CD1c-positive myeloid dendritic cell (primary cell): ENCODE results near the gene NUB1.

Experiments
- DNase-seq: peaks from one replicate; pipeline ENCODE4 v3.0.0-alpha.2; 2016; ENCODE audit errors: extremely low spot score

Gene NUB1

GRCh38 chr7:151423936-151424335 lies 82.3 kb downstream of the NUB1 start:
- DNase-seq: no peak

GRCh38 chr7:151424799-151425198 lies 83.2 kb downstream of the NUB1 start:
- DNase-seq: no peak

DNA sequence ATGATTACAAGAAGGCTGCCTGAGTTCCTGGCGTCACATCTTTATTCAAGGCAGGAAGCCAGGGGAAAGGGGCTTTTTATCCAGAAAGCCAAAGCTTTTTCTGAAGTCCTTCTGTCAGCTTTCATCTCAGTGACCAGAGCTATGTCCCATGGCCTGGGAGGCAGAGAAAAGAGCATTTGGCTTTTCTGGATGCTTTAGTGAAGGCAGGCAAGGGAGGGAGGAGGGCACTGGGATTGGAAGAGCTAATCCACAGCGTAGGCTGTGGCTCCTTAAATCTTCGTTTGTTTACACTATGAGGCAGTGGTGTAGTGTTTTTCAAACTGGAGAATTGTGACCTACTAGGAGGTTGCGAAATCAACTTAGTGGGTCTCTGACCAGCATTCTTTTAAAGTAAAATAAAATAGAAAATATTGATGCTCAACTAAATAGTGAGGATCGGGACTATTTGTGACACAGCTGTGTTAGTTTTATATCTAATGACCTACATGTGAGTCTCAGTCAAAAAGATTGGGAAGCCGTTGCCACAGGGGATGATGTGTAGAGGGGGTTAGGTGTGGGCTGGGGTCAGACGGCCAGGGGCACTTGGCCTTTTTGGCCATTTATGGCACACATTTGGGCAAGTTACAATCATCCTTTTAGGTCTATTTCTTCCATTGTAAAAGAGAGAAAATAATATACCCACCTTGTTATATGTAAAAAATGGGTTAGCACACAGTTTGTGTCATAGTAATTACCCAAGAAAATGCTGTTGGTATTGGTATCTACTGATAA lies 84.2 kb downstream of the NUB1 start:
- no peak for DNase-seq

DNA sequence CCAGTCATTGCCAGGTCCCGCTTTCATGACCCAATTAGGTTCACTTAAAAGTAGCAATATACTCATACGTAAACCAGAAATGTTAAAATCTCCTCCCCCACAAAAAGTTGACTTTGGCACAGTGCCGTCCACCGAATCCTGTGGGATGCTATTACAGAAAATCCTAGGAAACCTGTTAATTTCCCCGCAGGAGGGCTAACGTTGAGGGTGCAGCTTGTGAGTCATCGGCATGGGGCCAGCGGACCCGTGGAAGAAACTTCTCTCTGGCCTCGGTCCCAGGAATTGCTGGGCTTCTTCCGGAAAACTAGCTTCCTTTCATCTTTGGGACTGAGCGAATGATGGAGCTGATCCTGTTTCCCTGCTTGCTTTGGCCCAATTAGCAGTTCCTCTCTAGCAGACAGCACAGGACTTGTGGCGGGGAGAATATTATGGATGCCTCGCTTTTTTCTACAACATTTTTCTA lies 84.9 kb downstream of the NUB1 start:
- no peak for DNase-seq

DNA sequence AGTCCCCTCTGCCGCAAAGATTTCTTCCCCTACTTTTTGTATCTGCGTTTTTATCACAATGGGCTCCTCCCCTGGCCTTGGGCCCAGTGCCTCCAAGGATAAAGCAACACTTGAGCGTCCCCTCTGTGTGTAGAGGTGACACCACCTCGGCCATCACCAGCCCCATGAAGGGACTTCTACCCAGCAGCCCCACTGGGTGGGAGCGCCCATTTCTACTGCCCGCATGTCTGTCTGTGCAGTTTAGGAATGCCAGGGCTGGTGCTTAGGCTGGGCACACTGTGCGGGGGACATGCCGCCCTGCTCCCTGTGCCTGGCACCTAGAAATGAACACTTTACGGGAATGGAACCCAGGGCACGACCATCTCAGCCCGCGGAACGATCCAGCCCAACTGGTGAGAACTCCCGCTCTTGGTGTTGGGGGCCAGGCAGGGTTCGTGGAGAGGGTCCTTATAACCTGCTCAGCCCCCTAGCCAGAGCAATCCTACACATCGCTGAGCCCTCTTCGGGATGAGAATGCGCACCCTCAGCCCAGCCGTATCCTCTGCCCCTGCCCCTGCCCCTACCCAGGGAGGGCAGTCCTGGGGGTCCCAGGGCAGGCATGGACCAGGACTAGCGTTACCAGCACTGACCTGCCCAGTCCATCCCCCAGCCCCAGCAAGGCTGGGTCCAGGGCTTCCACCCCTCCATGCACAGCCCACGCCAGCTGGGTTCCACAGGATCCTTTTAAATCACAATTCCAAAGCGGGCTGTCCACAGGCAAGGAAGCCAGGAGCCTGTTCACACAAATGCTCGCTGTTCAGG lies 85.5 kb downstream of the NUB1 start:
- no peak for DNase-seq

- no peak for DNase-seq
These were observed 86.2 kb downstream of the NUB1 start for GRCh38 chr7:151427705-151428377.
